Testis (tissue), 2 donors: ENCODE results near the gene TM6SF1.

ENCODE experiments used
- POLR2A ChIP-seq: fragments of 450-650 bp; IDR thresholded peaks from one replicate; pipeline ENCODE4 v1.6.1; 2017; ENCODE audit warnings: antibody characterized with exemption, mild to moderate bottlenecking, moderate library complexity
- TF ChIP-seq, protein P1 (sequence below), 3 experiments: fragments of 450-650 bp in 2 of 3; fragments of 200-600 bp in 1 of 3; sonication (generic) in 1 of 3; IDR thresholded peaks; one replicate each; pipeline ENCODE4 v1.5.1; 2016 to 2019; ENCODE audit warnings: antibody characterized with exemption in 3 of 3, mild to moderate bottlenecking in 2 of 3, moderate library complexity in 1 of 3

DNA sequence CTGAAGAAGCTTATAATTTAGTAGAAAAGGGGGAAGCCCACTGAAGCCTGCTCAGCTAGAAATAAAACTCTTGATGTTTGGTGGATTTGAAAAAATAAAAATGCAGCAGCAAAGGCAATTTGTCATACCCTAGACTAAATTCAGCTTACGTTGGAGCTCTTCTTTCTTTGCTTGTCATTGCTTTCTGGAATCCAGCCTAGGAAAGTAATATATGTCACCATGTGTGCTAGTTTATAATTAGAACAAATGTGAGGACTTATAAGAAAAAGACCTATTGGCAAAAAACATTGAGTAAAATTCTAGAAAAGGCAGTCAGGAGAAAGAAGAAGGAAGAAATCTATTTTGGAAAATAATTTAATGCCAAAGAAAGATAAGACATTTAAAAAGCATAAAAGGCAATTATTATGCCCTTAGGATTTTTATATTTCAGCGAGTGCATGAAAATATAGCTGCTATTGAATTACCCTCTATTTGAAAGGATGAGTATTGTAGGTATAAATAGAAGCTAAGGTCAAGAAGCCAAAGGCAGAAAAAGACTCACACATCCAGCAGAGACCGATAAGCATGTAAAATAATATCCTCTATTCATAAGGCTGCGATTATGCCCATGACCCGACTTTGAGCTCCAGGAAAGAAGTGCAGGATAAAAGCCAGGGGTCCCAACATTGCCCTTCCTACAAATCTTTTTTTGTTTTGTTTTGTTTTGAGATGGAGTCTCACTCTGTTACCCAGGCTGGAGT lies 29.8 kb upstream of the TM6SF1 start:
- TF ChIP-seq, protein P1, sequence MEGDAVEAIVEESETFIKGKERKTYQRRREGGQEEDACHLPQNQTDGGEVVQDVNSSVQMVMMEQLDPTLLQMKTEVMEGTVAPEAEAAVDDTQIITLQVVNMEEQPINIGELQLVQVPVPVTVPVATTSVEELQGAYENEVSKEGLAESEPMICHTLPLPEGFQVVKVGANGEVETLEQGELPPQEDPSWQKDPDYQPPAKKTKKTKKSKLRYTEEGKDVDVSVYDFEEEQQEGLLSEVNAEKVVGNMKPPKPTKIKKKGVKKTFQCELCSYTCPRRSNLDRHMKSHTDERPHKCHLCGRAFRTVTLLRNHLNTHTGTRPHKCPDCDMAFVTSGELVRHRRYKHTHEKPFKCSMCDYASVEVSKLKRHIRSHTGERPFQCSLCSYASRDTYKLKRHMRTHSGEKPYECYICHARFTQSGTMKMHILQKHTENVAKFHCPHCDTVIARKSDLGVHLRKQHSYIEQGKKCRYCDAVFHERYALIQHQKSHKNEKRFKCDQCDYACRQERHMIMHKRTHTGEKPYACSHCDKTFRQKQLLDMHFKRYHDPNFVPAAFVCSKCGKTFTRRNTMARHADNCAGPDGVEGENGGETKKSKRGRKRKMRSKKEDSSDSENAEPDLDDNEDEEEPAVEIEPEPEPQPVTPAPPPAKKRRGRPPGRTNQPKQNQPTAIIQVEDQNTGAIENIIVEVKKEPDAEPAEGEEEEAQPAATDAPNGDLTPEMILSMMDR (IDR thresholded peaks at IDR 0.05) = no peak
- no peak for TF ChIP-seq POLR2A
